ENCODE measurements around the gene SPTBN5.

SPTBN5 gene

DNA sequence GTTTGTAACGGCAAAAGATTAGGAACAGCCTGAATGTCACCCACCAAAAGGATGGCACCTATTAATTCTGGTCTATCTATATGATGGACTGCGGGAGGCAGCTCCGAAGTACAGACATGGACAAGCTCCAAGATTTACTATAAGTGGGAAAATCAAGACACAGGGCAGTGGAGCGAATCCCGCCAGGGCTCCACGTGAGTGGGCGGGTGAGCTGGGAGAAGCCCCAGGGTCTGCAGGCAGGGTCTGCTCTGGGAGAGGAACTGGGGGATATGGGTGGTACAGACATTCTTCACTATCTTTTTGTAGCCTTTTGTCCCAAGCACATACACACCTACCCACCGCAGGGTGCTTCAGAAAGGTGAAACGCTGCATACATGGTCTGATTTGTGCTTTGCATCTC, 38.2 kb upstream of the SPTBN5 start:
- no peak overlapping the region for H3K4me3 ChIP-seq (ENCODE audit: low read length)
- no peak for TF ChIP-seq ZNF274 (IDR thresholded peaks at IDR 0.05; ENCODE audit: low read depth, low read length)

- no peak for TF ChIP-seq ZNF274 (IDR thresholded peaks at IDR 0.05; ENCODE audit: low read depth, low read length)
- H3K4me3 ChIP-seq (ENCODE audit: low read length): no peak overlapping the region
Observed at GRCh38 chr15:41930867-41931222, 37.0 kb upstream of the SPTBN5 start.

DNA sequence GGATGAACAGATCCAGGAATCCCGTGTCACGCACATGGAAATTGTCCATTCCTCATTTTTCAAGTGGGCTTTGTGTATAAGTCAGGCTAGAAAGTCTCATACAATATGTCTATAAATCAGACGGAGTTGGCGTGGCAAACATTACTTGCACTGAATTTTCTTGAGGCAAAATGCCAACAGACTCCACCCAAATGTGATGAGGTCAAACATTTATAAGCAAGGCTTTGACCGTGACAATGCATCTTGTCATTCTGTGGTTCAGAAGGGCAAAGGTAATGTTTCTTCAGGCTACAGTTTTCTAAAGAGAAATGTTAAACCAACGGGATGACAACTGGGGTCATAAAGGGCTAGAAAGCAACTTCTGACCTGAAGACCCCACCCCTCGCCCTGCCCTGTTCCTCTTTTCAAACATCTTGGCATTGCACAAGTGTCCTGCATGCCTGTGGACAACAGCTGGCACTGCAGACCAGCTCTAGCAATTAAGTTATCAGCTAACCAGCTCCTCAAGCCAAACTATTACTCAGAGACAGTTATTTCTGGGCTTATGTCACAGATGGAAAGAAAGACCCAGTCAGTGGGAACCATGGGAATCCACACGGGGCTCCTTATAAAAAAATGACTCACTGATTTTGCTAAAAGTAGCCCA, 36.5 kb upstream of the SPTBN5 start:
- H3K4me3 ChIP-seq (ENCODE audit: low read length): peak overlapping the region; percentile 14; the same call in 1 of the 2 replicates
- TF ChIP-seq ZNF274 (IDR thresholded peaks at IDR 0.05; ENCODE audit: low read depth, low read length): no peak

- H3K4me3 ChIP-seq (ENCODE audit: low read length): peak overlapping the region; percentile 21; the same call in 1 of the 2 replicates
- no peak for TF ChIP-seq ZNF274 (IDR thresholded peaks at IDR 0.05; ENCODE audit: low read depth, low read length)
Observed at GRCh38 chr15:41928637-41929620, 35.1 kb upstream of the SPTBN5 start.

GRCh38 chr15:41928100-41928499, 34.2 kb upstream of the SPTBN5 start:
- TF ChIP-seq ZNF274 (IDR thresholded peaks at IDR 0.05; ENCODE audit: low read depth, low read length): no peak
- peak overlapping the region; percentile 21; the same call in 1 of the 2 replicates for H3K4me3 ChIP-seq (ENCODE audit: low read length)

- no peak for TF ChIP-seq ZNF274 (IDR thresholded peaks at IDR 0.05; ENCODE audit: low read depth, low read length)
- H3K4me3 ChIP-seq (ENCODE audit: low read length): no peak overlapping the region
Observed at GRCh38 chr15:41927536-41927935, 33.7 kb upstream of the SPTBN5 start.

GRCh38 chr15:41926185-41927056, 32.6 kb upstream of the SPTBN5 start:
- TF ChIP-seq ZNF274 (IDR thresholded peaks at IDR 0.05; ENCODE audit: low read depth, low read length): no peak
- no peak overlapping the region; the same call in 1 of the 2 replicates for H3K4me3 ChIP-seq (ENCODE audit: low read length)

- no peak overlapping the region for H3K4me3 ChIP-seq (ENCODE audit: low read length)
- no peak for TF ChIP-seq ZNF274 (IDR thresholded peaks at IDR 0.05; ENCODE audit: low read depth, low read length)
Observed at GRCh38 chr15:41925086-41925608, 31.3 kb upstream of the SPTBN5 start.

DNA sequence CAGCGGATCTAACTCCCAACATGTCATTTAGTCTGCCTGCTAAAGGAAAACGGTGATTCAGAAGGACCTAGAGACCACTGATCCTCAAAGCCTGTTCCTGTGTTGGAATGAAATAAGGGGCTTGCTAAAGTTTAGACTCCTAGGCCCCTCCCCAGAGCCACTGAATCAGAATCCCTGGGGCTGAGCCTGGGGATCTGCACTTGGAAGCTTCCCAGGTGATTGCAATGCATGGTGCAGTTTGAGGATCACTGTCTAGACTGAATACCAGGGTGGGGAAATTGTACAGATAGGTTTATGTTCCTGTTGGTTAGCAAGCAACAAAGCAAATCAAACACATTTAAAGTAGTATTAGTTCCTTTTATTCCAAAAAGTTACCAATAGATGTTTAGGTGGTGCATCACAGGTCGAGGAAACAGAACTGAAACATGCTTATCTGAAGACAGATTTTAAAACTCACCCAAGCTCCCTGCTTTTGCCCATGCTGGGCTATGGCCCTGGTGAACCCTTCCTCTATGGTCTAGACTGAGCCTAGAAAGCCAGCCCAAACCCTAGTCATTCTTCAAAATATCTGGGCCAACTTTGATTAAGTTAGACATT, 29.6 kb upstream of the SPTBN5 start:
- H3K4me3 ChIP-seq (ENCODE audit: low read length): no peak overlapping the region
- no peak for TF ChIP-seq ZNF274 (IDR thresholded peaks at IDR 0.05; ENCODE audit: low read depth, low read length)

DNA sequence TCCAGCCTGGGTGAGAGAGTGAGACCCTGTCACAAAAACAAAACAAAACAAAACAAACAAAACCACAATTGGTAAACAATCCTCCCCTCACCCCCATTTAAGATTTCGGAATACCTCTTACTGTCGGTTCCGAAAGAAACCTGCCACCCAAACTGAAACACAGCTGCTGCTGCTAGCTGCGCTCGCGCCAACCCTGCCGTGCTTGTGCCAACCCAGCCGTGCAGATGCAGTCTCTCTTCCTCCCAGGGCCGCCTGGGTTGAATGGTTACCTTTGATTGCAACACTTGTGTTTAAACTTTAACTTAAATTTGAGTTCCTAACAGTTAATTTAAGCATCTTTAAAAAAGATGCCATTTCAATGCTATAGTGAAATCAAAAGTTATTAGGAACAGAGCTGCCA, 28.5 kb upstream of the SPTBN5 start:
- no peak for TF ChIP-seq ZNF274 (IDR thresholded peaks at IDR 0.05; ENCODE audit: low read depth, low read length)
- H3K4me3 ChIP-seq (ENCODE audit: low read length): no peak overlapping the region

DNA sequence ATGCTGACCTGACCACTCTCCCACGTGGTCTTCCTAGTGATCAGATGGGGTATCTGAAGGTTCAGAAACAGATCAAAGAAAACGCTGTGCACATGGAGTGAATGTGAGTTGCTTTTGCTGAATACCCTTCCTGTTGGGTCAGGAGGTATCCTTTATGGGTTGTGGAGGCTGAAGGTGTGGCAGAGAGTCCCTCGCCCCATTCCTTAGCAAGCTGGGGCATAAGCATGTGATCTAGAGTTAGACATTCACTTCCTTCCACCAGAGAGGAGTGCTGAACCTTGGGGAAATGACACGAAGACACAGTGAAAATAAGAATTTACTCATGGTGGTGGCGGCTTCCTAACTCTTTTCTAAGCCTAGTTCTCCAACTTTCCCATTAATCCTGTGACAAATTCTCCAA, 27.8 kb upstream of the SPTBN5 start:
- H3K4me3 ChIP-seq (ENCODE audit: low read length): no peak overlapping the region
- no peak for TF ChIP-seq ZNF274 (IDR thresholded peaks at IDR 0.05; ENCODE audit: low read depth, low read length)

DNA sequence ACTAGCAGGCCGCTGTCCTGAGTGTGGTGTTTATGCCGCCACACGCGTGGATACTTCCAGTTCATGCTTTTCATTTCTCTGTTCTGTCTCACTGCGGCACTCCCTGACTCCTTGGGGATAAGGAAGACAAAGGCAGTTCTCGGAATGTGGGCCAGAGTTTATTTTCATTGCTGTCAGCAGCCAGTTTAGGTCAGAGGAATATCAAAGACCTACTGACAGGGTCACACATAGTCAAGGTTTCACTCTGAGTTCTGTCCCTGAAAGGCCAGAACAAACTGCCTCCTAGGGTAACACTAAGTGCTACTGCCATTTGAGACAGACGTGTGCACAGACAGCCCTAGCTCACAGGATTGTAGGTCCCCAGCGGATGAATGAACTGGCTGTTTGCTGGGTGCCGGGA, 27.3 kb upstream of the SPTBN5 start:
- H3K4me3 ChIP-seq (ENCODE audit: low read length): no peak overlapping the region
- TF ChIP-seq ZNF274 (IDR thresholded peaks at IDR 0.05; ENCODE audit: low read depth, low read length): no peak

DNA sequence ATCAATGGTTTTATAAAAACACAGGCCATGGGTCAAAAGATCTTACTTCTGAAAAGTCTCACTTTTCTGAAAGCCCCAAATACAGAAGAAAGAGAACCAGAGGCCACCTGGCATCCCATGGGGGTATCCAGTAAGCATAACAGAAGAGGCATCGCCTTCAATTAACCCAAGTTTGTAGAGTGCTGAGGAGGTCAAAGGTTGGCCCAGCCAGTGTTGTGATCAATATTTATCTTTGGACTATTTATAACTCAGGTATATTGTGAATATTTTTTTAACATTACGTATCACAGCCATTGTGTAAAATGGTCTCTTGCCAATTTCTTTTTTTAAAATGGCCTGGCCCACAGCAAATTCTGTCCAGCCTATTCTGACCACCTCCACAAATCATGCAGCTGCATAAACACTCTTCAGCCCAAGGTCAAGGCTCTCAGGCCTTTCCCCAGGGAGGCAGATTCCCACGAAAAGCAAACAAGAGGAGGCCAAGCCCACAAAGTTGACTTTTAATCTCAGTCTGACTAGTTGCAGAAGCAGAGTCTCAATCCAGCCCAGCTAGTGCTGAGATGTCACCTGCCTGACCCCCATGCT, 26.2 kb upstream of the SPTBN5 start:
- no peak overlapping the region for H3K4me3 ChIP-seq (ENCODE audit: low read length)
- TF ChIP-seq ZNF274 (IDR thresholded peaks at IDR 0.05; ENCODE audit: low read depth, low read length): no peak

Measured in GM08714 (cell line).